H9 (cell line): ENCODE measurements around the gene SAC3D1. TPM values are rescaled to one million over a fixed set of nuclear protein-coding genes. Genes with fewer than 3 reads are reported as not detected.

Source experiments
- DNase-seq: peaks from one replicate; pipeline ENCODE4 v3.0.0-alpha.2; 2017
- H2AFZ ChIP-seq: one replicate; pipeline ENCODE4 v1.6.1; 2013; ENCODE audit warnings: mild to moderate bottlenecking, low read length, control low read depth, moderate library complexity
- H2AK5ac ChIP-seq: 2 replicates; pipeline ENCODE4 v1.6.1; 2013; ENCODE audit warnings: low read length, control low read depth, mixed read lengths; ENCODE audit not compliant: insufficient read length
- H2BK120ac ChIP-seq: one replicate; pipeline ENCODE4 v1.6.1; 2013; ENCODE audit warnings: low read depth, mild to moderate bottlenecking, low read length, control low read depth, inconsistent platforms; ENCODE audit not compliant: poor library complexity, severe bottlenecking
- H2BK12ac ChIP-seq: 2 replicates; pipeline ENCODE4 v1.6.1; 2013; ENCODE audit warnings: low read length, control low read depth, mixed read lengths, low read depth; ENCODE audit not compliant: insufficient read length
- H2BK15ac ChIP-seq: 2 replicates; pipeline ENCODE4 v1.6.1; 2013; ENCODE audit warnings: low read depth, low read length, control low read depth
- H2BK20ac ChIP-seq: one replicate; pipeline ENCODE4 v1.6.1; 2013; ENCODE audit warnings: low read depth, mild to moderate bottlenecking, low read length, control low read depth, inconsistent platforms; ENCODE audit not compliant: poor library complexity, severe bottlenecking
- H2BK5ac ChIP-seq: 2 replicates; pipeline ENCODE4 v1.6.1; 2013; ENCODE audit warnings: low read length, control low read depth, mixed read lengths; ENCODE audit not compliant: insufficient read length
- H3K14ac ChIP-seq: 2 replicates; pipeline ENCODE4 v1.6.1; 2013; ENCODE audit warnings: low read length, control low read depth; ENCODE audit not compliant: insufficient read depth
- H3K18ac ChIP-seq: 2 replicates; pipeline ENCODE4 v1.6.1; 2013; ENCODE audit warnings: low read depth, mild to moderate bottlenecking, mixed read lengths, low read length, control low read depth; ENCODE audit not compliant: insufficient read length
- H3K23ac ChIP-seq: 2 replicates; pipeline ENCODE4 v1.6.1; 2013; ENCODE audit warnings: low read length, control low read depth, mixed read lengths, low read depth; ENCODE audit not compliant: insufficient read length
- H3K23me2 ChIP-seq: 2 replicates; pipeline ENCODE4 v1.6.1; 2013; ENCODE audit warnings: low read depth, mild to moderate bottlenecking, mixed read lengths, low read length, control low read depth; ENCODE audit not compliant: insufficient read length, poor library complexity, severe bottlenecking
- H3K27ac ChIP-seq: 2 replicates; pipeline ENCODE4 v1.5.1; 2013; ENCODE audit warnings: low read length, control low read depth, mixed read lengths, low read depth; ENCODE audit not compliant: insufficient read length
- H3K27me3 ChIP-seq: 2 replicates; pipeline ENCODE4 v1.6.1; 2013; ENCODE audit warnings: low read length, control low read depth, inconsistent platforms; ENCODE audit not compliant: insufficient read depth
- H3K4ac ChIP-seq: 2 replicates; pipeline ENCODE4 v1.6.1; 2013; ENCODE audit warnings: low read depth, mild to moderate bottlenecking, control low read depth, inconsistent platforms, low read length, moderate library complexity
- H3K4me1 ChIP-seq: 2 replicates; pipeline ENCODE4 v1.6.1; 2013; ENCODE audit warnings: low read length, control low read depth, inconsistent platforms; ENCODE audit not compliant: insufficient read depth
- H3K4me2 ChIP-seq: 2 replicates; pipeline ENCODE4 v1.6.1; 2013; ENCODE audit warnings: low read length, control low read depth, mixed read lengths; ENCODE audit not compliant: insufficient read length, insufficient read depth
- H3K56ac ChIP-seq: 2 replicates; pipeline ENCODE4 v1.6.1; 2013; ENCODE audit warnings: low read depth, mild to moderate bottlenecking, mixed read lengths, low read length, control low read depth; ENCODE audit not compliant: insufficient read length
- H3K79me1 ChIP-seq: 2 replicates; pipeline ENCODE4 v1.6.1; 2013; ENCODE audit warnings: low read depth, mild to moderate bottlenecking, moderate library complexity, low read length, control low read depth, inconsistent platforms; ENCODE audit not compliant: insufficient read depth, poor library complexity, severe bottlenecking
- H3K79me2 ChIP-seq: 2 replicates; pipeline ENCODE4 v1.6.1; 2013; ENCODE audit warnings: low read length, control low read depth, inconsistent platforms; ENCODE audit not compliant: insufficient read depth
- H3K9ac ChIP-seq: 2 replicates; pipeline ENCODE4 v1.6.1; 2013; ENCODE audit warnings: low read length, control low read depth, mixed read lengths; ENCODE audit not compliant: insufficient read length; ENCODE audit errors: extremely low read depth
- H3K9me3 ChIP-seq: one replicate; pipeline ENCODE4 v1.6.1; 2013; ENCODE audit warnings: low read depth, low read length, inconsistent platforms; ENCODE audit not compliant: control insufficient read depth
- H3T11ph ChIP-seq: one replicate; pipeline ENCODE4 v1.6.1; 2013; ENCODE audit warnings: mild to moderate bottlenecking, low read length, control low read depth, inconsistent platforms
- H4K20me1 ChIP-seq: one replicate; pipeline ENCODE4 v1.6.1; 2013; ENCODE audit not compliant: control insufficient read depth, insufficient read length, insufficient read depth
- H4K5ac ChIP-seq: 2 replicates; pipeline ENCODE4 v1.6.1; 2013; ENCODE audit warnings: low read depth, mild to moderate bottlenecking, mixed read lengths, low read length, control low read depth; ENCODE audit not compliant: insufficient read length
- H4K8ac ChIP-seq: replicated peaks from 2 replicates; pipeline ENCODE4 v1.6.1; 2013; ENCODE audit warnings: low read length, control low read depth, mixed read lengths, low read depth; ENCODE audit not compliant: insufficient read length
- H4K91ac ChIP-seq: 2 replicates; pipeline ENCODE4 v1.6.1; 2013; ENCODE audit warnings: low read depth, mild to moderate bottlenecking, moderate library complexity, mixed read lengths, low read length, control low read depth; ENCODE audit not compliant: insufficient read length
- H3K27ac Mint-ChIP-seq, 3 experiments: 2 replicates in 2 of 3; 3 replicates in 1 of 3; pipeline ENCODE4 v1.8.0; 2020 to 2021; ENCODE audit warnings: mixed read lengths in 3 of 3, mild to moderate bottlenecking in 1 of 3, moderate library complexity in 1 of 3
- H3K27me3 Mint-ChIP-seq: 2 replicates; pipeline ENCODE4 v1.8.0; 2021; ENCODE audit warnings: low read depth, mild to moderate bottlenecking, moderate library complexity, mixed read lengths
- H3K36me3 Mint-ChIP-seq, 3 experiments: 2 replicates in 2 of 3; 3 replicates in 1 of 3; pipeline ENCODE4 v1.8.0; 2020 to 2021; ENCODE audit warnings: low read depth in 3 of 3, mixed read lengths in 3 of 3; ENCODE audit not compliant: insufficient read depth in 1 of 3
- H3K4me1 Mint-ChIP-seq, 2 experiments: 2 replicates each; pipeline ENCODE4 v1.8.0; 2020; ENCODE audit warnings: mixed read lengths in 2 of 2
- H3K4me3 Mint-ChIP-seq, 2 experiments: 2 replicates in 1 of 2; 3 replicates in 1 of 2; pipeline ENCODE4 v1.8.0; 2020 to 2021; ENCODE audit warnings: mild to moderate bottlenecking in 2 of 2, mixed read lengths in 2 of 2, moderate library complexity in 1 of 2
- H3K9me3 Mint-ChIP-seq, 2 experiments: 2 replicates in 1 of 2; 3 replicates in 1 of 2; pipeline ENCODE4 v1.8.0; 2020; ENCODE audit warnings: mild to moderate bottlenecking in 2 of 2, mixed read lengths in 2 of 2, moderate library complexity in 1 of 2
- WGBS: extraction: QIAGEN DNeasy Blood & Tissue Kit; methylation state at CpG from one replicate; pipeline ENCODE4 v1.1.7; 2013; ENCODE audit warnings: missing lambda C conversion rate, low lambda C conversion rate, mixed read lengths; ENCODE audit not compliant: insufficient read length; ENCODE audit errors: extremely low coverage; 5-methylcytosine and 5-hydroxymethylcytosine counted together
- total RNA-seq: library from RNA; stranded (reverse); gene quantifications from 2 replicates; pipeline ENCODE4 v1.2.1, GENCODE V29; 2021
- TF ChIP-seq, protein P1 (sequence below): fragments of 200-600 bp; sonication (generic); conservative IDR thresholded peaks from 3 replicates; pipeline ENCODE4 v1.8.0; 2021; ENCODE audit warnings: antibody characterized with exemption, mild to moderate bottlenecking

SAC3D1 gene
- total RNA-seq, 1 experiment from 2014 or later = 20.7 TPM

DNA sequence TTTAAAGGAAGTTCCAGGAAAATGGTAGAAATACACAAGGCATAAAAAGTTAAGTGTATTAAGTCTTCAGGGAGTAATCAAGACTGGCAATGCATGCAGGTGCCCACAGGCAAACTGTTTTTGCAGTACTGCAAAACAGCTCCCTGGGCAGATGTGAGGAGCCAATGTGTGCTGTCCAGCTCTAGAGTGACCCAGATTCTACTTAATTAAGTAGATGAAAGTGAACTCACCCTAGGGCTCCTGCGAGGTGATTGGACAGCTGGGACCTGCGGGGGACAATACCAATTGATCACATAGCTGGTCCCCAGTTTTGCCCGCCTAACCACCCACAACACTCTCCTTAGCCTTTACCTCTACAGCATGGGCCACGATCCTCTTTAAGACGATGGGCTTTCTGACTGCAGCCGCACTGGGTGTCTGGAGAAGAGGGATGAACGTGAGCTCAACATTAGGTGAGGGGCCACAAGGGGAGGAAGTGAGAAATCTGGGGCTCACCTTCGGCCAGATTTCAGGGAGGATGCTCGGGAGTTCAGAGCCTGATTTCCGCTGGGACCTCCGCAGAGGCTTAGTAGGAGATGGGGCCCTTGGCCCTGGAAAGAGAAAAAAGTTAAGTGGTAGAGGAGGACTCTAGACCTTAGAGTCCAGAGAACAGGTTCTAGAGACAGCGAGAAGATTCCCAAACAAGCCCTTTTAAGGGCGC lies 42.3 kb downstream of the SAC3D1 start:
- Mint-ChIP-seq H3K4me3 (peak overlapping the region; percentile 97 to 99), H3K4me1 (peaks cover 15 to 22% of the 10 kb centered on the region in 2 experiments), H3K9me3 (no peaks in the 10 kb centered on the region; a peak in 1 of 5 replicates), H3K27ac (peak overlapping the region; percentile 98 to 100 (median 99)), H3K36me3 (peaks cover 32 to 66% (median 65%) of the 10 kb centered on the region in 3 experiments), H3K27me3 (no peaks in the 10 kb centered on the region)
- no peak overlapping the region for H4K91ac ChIP-seq
- H3K79me2 ChIP-seq = peaks cover 8% of the 10 kb centered on the region; the same call in 1 of the 2 replicates
- H3T11ph ChIP-seq = no peak overlapping the region
- H4K8ac ChIP-seq = no peak overlapping the region
- no peak overlapping the region for H2BK20ac ChIP-seq
- H2AFZ ChIP-seq = no peak overlapping the region
- no peak overlapping the region; the same call in 1 of the 2 replicates for H3K4ac ChIP-seq
- no peaks in the 10 kb centered on the region for H3K27me3 ChIP-seq
- no peak overlapping the region for H2BK5ac ChIP-seq
- no peak overlapping the region for H2BK15ac ChIP-seq
- no peak overlapping the region for H4K5ac ChIP-seq
- no peaks in the 10 kb centered on the region for H3K4me1 ChIP-seq
- no peak overlapping the region for H2AK5ac ChIP-seq
- no CpG with 5 or more reads among the region's 13 CpGs for WGBS
- H3K79me1 ChIP-seq = peaks cover 5% of the 10 kb centered on the region
- H3K23me2 ChIP-seq = peaks cover 12% of the 10 kb centered on the region
- H3K27ac ChIP-seq = no peak overlapping the region
- no peak overlapping the region for H2BK12ac ChIP-seq
- peak overlapping the region; percentile 56 for H3K18ac ChIP-seq
- no peak overlapping the region for H3K56ac ChIP-seq
- H4K20me1 ChIP-seq = peaks cover 3% of the 10 kb centered on the region
- no peaks in the 10 kb centered on the region for H3K9me3 ChIP-seq
- H3K9ac ChIP-seq = peak overlapping the region; percentile 93
- peak overlapping the region; percentile 62; the same call in 1 of the 2 replicates for H3K14ac ChIP-seq
- H3K4me2 ChIP-seq = peak overlapping the region; percentile 79
- TF ChIP-seq, protein P1, sequence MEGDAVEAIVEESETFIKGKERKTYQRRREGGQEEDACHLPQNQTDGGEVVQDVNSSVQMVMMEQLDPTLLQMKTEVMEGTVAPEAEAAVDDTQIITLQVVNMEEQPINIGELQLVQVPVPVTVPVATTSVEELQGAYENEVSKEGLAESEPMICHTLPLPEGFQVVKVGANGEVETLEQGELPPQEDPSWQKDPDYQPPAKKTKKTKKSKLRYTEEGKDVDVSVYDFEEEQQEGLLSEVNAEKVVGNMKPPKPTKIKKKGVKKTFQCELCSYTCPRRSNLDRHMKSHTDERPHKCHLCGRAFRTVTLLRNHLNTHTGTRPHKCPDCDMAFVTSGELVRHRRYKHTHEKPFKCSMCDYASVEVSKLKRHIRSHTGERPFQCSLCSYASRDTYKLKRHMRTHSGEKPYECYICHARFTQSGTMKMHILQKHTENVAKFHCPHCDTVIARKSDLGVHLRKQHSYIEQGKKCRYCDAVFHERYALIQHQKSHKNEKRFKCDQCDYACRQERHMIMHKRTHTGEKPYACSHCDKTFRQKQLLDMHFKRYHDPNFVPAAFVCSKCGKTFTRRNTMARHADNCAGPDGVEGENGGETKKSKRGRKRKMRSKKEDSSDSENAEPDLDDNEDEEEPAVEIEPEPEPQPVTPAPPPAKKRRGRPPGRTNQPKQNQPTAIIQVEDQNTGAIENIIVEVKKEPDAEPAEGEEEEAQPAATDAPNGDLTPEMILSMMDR = no peak
- no peak overlapping the region for H2BK120ac ChIP-seq
- no peak overlapping the region for H3K23ac ChIP-seq
- DNase-seq = no peak
